Activated naive CD4-positive, alpha-beta T cell treated with Interleukin-2 at 50 U/mL for 16 hours (primary cell): Measurements from ENCODE around the gene SENP6.
"Not testable (repeated sequence)": the region's sequence is repeated elsewhere in the genome, so short reads cannot be mapped to it uniquely, and the experiment has no call there.

Source experiments
- DNase-seq: peaks from one replicate; pipeline ENCODE4 v3.0.0-alpha.2; 2020

The SENP6 gene

GRCh38 chr6:75609639-75610590 lies 8.2 kb downstream of the SENP6 start:
- DNase-seq, result no peak

GRCh38 chr6:75611011-75611701 lies 9.5 kb downstream of the SENP6 start:
- no peak for DNase-seq

- peak; percentile 41 for DNase-seq
Observed at GRCh38 chr6:75611702-75612375, 10.2 kb downstream of the SENP6 start.

GRCh38 chr6:75612434-75612833 lies 10.8 kb downstream of the SENP6 start:
- no peak for DNase-seq

- no peak for DNase-seq
Observed at GRCh38 chr6:75613056-75613501, 11.4 kb downstream of the SENP6 start.

GRCh38 chr6:75618437-75618836 lies 16.8 kb downstream of the SENP6 start:
- DNase-seq, result no peak

GRCh38 chr6:75619230-75619899 lies 17.7 kb downstream of the SENP6 start:
- no peak for DNase-seq

- no peak for DNase-seq
Observed at GRCh38 chr6:75620381-75621304, 19.0 kb downstream of the SENP6 start.

GRCh38 chr6:75621846-75622245 lies 20.2 kb downstream of the SENP6 start:
- DNase-seq, result no peak

GRCh38 chr6:75623491-75623890 lies 21.8 kb downstream of the SENP6 start:
- DNase-seq, result no peak

GRCh38 chr6:75624335-75624734 lies 22.7 kb downstream of the SENP6 start:
- DNase-seq, result no peak

- DNase-seq, result no peak
Observed at GRCh38 chr6:75624988-75625387, 23.3 kb downstream of the SENP6 start.

GRCh38 chr6:75626561-75626960 lies 24.9 kb downstream of the SENP6 start:
- no peak for DNase-seq

- DNase-seq, result not testable (repeated sequence)
Observed at GRCh38 chr6:75627708-75628107, 26.0 kb downstream of the SENP6 start.

GRCh38 chr6:75631859-75632635 lies 30.4 kb downstream of the SENP6 start:
- DNase-seq, result no peak

GRCh38 chr6:75633045-75633444 lies 31.4 kb downstream of the SENP6 start:
- no peak for DNase-seq

GRCh38 chr6:75642311-75642710 lies 40.6 kb downstream of the SENP6 start:
- DNase-seq, result no peak

- DNase-seq, result no peak
Observed at GRCh38 chr6:75643173-75643572, 41.5 kb downstream of the SENP6 start.

- DNase-seq, result no peak
Observed at GRCh38 chr6:75656479-75656878, 54.8 kb downstream of the SENP6 start.

- no peak for DNase-seq
Observed at GRCh38 chr6:75657327-75657726, 55.6 kb downstream of the SENP6 start.

GRCh38 chr6:75666592-75666991 lies 64.9 kb downstream of the SENP6 start:
- no peak for DNase-seq
